ENCODE data around the gene TYRP1.
"Not testable (repeated sequence)": the region's sequence is repeated elsewhere in the genome, so short reads cannot be mapped to it uniquely, and the experiment has no call there.

Gene TYRP1, protein sequence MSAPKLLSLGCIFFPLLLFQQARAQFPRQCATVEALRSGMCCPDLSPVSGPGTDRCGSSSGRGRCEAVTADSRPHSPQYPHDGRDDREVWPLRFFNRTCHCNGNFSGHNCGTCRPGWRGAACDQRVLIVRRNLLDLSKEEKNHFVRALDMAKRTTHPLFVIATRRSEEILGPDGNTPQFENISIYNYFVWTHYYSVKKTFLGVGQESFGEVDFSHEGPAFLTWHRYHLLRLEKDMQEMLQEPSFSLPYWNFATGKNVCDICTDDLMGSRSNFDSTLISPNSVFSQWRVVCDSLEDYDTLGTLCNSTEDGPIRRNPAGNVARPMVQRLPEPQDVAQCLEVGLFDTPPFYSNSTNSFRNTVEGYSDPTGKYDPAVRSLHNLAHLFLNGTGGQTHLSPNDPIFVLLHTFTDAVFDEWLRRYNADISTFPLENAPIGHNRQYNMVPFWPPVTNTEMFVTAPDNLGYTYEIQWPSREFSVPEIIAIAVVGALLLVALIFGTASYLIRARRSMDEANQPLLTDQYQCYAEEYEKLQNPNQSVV

DNA sequence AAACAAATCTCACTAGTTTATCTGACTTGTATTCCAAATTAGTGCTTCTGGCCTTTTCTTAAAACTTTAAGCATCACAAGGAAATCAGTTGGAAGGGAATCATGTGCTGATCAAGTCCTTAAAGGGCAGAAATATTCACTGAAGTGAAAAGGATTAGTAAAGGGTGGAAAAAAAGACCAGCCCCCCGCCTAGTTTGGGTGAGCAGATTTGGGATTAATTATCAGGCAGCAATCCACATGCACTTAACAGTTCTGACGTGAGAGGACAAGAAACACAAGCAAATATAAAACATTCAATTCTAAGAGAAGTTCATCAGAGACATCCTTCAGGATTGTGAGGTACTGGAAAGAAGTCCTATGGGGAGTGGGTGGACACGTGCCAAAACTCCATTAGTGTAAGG lies at the start of gene TYRP1:
TSS of gene TYRP1 (plus strand) at position 245 of the 400 bp plus-strand sequence. CDS start 612 bp downstream, outside the sequence.
- DNase-seq (ENCODE audit: low read depth in 1 of 2, low spot score in 1 of 2): no peak

DNA sequence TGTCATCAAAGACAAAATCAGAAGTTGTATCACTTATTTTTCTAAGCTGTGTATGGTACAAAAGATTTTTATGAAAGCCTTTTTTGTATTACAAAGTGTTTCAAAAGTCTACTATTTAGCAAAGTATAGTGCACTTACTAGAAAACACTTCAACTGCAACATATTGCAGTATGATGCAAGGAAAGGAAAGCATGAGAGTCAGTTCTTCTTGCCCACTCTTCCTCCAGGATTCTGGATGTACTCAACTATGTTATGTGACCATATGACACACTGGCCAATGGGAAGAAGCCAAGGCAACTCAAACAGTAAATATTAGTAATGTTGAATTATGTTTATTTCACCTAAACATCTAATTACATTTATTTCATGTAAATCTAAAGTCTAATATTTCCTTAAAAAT lies 49.5 kb upstream of the TYRP1 start:
- DNase-seq (ENCODE audit: low read depth in 1 of 2, low spot score in 1 of 2): no peak

DNA sequence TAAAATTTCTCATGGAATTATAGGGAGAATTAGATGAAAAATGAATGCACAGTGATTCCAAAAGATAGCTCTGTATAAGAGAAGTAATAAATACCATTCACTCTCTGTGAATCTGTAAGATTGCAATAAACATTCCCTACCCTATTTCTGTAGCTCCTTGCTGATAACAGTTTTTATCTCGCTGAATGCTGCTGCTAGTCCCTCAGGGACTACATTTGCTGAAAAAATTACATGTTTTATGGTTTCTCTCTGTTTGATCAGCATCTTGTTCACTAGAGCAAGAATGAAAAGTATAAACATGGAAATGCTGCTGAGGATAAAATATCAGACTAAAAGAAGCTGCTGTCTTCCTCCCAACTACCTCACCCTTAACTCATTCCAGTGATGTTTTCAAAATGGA lies 44.3 kb upstream of the TYRP1 start:
- DNase-seq (ENCODE audit: low read depth in 1 of 2, low spot score in 1 of 2): no peak

DNA sequence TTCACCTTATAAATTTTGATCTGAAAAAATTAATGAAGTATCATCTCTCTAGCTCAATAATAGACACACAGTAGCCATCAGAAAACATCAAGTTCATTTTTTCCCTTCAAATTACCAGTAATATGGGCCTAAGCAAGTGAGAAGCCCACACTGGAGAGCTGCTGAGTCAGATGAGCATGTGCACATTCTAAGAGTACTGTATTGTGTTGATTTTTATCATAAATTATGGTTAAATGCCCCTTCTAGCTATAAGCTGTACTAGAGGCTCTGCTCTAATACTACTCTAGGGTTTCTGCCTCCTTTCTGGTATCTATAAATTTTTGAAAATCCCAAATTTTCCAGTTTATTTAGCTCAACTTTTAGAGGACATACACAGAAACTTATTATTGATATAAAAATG lies 42.1 kb upstream of the TYRP1 start:
- no peak for DNase-seq (ENCODE audit: low read depth in 1 of 2, low spot score in 1 of 2)

DNA sequence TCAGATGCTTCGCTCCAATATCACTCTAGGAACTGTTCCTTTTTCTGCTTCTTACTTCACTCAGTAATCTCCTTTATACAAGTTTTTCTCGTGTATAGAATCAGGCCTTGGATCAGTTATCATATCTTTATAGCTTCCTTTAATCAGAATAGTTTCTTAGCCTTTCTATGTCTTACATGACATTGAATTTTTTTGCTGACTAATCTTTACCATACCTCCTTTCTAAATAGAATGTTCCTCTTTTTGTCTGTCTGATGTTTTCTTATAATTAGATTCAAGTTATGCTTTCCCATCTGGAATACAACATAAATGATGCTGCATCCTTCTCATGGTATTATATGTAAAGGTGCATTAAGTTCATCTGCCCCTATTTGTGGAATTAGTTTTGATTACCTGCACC lies 40.2 kb upstream of the TYRP1 start:
- no peak for DNase-seq (ENCODE audit: low read depth in 1 of 2, low spot score in 1 of 2)

DNA sequence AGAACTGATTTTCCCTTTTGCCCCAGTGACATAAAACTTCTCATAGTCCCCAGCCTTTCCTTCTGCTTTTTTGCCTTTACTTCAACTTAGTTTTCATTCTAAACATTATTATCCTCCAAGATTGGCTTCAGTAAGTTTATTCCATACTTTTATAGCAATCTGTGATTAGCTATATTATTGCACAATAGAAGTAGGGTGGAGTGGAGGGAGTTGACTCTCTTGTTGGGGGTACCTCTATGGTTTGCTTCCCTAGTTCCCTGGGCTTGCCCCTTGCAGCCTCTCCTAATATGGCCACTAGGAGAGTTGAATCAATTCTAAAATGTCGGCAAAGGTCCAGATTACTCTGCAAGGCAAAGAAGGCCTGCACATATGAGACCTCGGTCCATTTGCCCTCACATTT lies 36.4 kb upstream of the TYRP1 start:
- no peak for DNase-seq (ENCODE audit: low read depth in 1 of 2, low spot score in 1 of 2)

DNA sequence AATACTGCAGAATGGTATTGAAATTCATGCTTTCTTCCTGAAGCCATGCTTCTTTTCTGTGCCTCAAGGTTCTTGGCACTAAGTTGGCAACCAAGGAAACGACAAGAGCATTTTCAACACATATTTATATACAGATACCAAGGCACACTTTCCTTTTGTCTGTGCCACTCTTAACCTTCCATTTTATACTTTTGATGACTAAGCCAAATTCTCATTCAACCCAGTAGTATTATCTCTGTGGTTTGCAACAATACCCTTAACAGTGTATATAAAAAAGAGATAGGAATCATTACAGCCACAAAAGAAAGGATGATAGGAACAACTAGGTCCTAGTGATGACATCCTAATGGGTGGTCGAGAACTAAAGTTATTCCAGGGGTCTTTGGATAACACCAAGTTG lies 36.0 kb upstream of the TYRP1 start:
- no peak for DNase-seq (ENCODE audit: low read depth in 1 of 2, low spot score in 1 of 2)

DNA sequence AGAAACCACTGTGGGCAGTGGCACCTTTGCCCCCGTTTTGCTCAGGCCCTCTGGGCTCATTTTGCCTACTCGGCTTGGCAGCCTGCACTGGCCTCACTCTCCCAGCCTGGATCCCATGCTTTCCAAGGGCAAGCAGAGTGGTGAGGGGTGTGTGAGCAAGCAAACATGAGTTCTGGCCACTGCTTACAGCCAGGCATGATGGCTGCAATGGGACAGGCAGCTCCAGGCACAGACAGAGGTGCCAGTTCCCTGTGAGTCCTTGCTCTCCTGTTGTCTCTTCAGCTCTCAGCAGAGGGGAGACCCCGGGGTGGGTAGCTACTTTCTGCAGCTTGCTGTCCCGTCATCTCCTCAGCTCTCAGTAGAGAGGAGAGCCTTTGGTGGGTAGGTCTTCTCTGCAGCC lies 35.2 kb upstream of the TYRP1 start:
- no peak for DNase-seq (ENCODE audit: low read depth in 1 of 2, low spot score in 1 of 2)

DNA sequence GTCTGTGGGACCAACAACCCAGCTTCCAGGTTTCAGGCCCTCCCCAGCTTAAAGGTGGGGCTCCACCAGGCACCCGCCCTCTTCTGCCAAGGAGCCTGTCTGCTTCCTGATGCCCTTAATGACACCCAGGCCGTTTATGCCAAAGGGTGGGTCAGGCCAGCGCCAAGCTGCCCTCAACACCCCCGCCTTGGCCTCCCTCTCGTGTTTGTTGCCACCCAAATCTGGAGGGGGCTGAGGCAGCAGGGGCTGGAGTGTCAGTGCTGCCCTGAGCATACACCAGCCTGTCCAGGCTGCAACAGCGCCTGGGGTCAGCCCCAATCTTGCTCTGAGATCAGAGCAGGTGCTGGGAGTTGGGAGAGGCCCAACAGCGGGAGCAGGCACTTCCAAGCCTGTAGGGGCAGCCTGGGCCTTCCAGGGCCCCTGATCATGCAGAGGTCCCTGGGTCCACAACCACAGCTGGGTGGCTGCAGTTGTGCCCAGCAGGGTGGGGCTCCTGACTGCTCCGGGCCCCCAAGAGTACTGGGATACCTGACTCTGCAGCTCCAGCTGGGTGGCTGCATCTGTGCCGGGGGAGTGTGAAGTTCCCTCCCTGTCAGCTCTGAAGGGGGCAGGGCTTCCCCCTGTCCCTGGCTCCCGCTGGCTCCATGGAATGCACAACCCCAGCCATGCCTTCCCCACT lies 34.5 kb upstream of the TYRP1 start:
- no peak for DNase-seq (ENCODE audit: low read depth in 1 of 2, low spot score in 1 of 2)

DNA sequence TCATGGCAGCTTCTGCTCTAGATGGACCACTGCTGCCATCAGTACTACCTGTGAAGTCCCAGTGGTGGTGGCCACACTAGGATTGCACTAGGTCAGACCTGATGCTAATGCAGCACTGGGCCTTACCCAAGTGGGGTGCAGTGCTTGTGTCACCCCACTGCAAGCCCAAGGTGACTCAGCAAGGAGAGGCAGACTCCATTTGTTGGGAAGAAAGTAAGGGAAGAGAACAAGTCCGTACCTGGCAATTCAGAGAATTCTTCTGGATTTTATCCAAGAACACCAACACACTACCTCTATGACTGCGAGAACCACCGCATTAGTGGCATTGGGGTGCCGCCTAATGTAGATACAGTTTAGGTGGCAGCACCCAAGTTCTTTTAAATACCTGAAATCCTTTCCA lies 34.0 kb upstream of the TYRP1 start:
- DNase-seq (ENCODE audit: low read depth in 1 of 2, low spot score in 1 of 2): no peak

DNA sequence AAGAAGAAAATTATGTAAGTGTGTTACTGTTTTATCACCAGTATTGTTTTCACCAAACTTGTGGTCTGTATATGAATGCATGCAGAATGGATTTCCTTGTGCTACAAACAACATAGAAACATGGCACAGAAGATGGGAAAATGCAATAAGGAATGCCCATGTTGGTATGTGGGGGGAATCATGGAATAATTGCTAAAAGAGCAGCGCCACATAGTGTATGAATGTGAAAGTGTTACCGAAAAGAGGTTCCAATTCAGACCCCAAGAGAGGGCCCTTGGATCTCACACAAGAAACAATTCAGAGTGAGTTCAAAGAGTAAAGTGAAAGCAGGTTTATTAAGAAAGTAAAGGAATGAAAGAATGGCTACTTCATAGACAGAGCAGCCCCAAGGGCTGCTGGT lies 26.4 kb upstream of the TYRP1 start:
- DNase-seq (ENCODE audit: low read depth in 1 of 2, low spot score in 1 of 2): no peak

DNA sequence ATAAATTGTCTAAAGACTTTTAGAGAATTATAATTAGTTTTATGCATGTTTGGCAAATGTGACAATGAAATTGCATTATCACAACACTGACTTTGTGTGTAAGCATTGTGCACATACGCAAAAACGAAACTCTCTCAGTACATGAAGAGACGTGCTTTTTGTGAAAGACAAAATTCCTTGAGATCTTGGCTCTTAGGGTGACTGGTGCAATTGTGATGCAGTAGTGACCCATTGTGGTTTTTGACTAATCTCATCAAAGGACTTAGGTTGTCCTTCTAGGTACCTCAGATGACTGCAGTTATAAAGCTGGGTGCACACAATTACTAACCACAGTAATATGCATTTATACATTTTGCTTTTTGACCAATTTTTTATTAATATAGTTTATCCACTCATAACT lies 25.3 kb upstream of the TYRP1 start:
- no peak for DNase-seq (ENCODE audit: low read depth in 1 of 2, low spot score in 1 of 2)

DNA sequence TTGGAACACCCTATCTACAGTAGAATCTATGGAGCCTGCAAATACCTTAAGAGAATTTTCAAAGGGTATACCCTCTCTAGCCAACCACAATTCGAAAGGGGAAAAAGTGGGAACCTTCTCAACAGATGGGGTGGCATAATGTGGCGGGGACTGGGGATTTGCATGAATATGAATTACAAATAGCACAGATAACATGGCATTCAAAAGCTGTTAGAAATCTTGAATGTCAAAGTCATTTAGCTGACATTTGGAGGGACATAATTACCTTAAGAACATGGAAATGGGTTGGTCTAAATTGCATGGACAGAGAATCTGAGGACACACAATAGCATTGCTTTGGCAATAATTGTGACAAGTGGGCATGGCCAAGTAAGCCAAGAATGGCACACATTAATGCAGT lies 23.2 kb upstream of the TYRP1 start:
- no peak for DNase-seq (ENCODE audit: low read depth in 1 of 2, low spot score in 1 of 2)

DNA sequence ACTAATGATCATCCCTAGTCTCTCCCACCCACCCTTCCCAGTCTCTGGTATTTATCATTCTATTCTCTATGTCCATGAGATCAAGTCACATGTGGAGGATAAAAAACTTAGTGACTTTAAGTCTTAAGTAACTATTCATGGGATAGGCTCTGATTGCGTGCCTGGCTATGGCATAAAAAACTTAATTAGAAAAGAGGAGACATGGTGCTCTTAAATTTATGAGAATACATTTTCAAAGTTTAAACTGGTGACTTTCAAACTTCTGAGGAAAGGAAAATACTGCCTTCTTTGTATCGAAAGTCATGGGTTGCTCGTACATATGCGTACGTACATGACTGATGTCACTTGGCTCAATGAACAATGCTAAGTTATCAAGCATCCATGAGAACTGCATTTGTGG lies 18.2 kb upstream of the TYRP1 start:
- no peak for DNase-seq (ENCODE audit: low read depth in 1 of 2, low spot score in 1 of 2)

DNA sequence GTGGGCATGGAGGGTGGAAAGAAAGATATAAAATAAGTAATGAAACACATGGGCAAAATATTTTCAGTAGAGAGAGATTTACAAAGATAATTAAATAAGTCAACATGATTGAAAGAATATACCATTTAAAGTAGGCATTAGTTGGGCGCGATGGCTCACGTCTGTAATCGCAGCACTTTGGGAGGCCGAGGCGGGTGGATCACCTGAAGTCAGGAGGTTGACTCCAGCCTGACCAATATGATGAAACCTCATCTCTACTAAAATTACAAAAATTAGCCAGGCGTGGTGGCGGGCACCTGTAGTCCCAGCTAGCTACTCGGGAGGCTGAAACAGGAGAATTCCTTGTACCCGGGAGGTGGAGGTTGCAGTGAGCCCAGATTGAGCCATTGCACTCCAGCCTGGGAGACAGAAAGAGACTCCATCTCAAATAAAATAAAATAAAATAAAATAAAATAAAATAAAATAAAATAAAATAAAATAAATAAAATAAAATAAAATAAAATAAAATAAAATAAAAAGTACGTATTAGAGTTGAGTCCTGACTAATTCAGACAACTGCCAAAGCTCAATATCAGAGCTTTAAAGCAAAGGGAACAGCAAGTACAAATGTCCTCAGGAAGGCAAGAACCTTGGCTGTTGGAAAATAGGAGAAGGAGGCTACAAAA lies 15.6 kb upstream of the TYRP1 start:
- not testable (repeated sequence) for DNase-seq (ENCODE audit: low read depth in 1 of 2, low spot score in 1 of 2)

DNA sequence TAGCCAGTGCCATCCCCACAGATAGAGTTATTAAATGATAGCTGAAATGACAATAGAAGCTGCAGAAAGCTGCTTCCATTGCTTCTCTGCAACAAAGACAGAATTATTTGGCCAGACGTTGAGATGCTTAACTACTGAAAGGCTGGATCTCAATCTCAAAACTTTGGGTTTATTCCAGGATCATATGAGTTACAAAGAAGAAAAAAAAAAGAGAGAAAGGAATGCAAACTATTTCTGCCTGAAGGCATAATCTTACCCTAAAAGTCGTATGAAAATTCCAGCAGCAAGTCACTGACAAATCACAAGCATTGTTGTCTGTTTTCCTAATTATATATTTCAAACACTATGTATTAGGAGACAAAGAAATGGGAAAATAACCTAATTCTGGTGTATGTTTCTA lies 12.8 kb upstream of the TYRP1 start:
- DNase-seq (ENCODE audit: low read depth in 1 of 2, low spot score in 1 of 2): no peak

DNA sequence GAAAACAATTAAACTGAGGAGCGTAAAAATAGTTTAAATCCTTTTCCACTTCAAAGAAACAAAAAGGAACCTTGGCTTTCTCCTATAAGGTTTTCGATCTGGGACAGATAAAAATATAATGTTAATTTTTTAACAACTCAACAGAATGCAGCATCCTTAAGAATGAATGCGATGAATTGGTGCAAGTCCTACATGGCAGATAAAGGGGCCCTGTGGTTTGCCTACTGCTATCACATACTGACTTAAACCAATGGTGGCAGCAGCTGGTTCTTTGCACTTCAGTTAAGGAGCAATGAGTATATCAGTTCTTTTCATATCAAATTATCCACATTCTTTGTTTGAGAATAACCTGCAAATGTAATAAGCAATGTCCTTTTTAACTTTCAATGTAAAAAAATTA lies 12.4 kb upstream of the TYRP1 start:
- DNase-seq (ENCODE audit: low read depth in 1 of 2, low spot score in 1 of 2): no peak

DNA sequence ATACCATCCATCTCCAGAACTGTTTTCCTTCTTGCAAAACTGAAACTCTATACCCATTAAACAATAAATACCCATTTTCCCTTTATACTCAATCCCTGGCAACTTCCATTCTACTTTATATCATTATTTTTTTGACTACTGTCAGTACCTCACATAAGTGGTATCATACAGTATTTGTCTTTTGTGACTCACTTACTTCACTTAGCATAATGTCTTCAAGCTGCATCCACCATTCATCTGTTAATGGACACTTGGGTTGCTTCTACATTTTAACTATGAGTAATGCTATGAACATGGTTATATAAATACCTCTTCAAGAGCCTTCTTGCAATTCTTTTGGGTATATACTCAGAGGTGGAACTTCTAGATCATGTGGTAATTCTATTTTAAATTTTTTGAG lies 11.6 kb upstream of the TYRP1 start:
- DNase-seq (ENCODE audit: low read depth in 1 of 2, low spot score in 1 of 2): no peak

DNA sequence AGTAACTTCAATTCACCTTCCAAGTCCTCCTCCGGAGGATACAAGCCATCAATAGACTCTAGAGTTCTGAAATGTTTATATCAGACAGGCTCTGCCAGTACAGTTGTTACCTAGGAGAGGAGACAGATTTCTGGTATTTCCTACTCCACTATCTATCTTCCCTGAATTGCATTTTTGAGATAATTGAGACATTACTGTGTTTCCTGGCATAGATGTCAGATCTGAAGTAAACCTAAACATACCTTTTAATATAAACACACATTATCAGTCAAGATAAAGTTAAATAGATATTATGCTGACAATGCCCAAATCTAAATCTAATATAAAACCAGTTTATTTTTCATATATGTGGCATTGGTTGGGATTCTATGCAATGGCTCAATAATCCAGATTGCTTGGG lies 8.2 kb upstream of the TYRP1 start:
- DNase-seq (ENCODE audit: low read depth in 1 of 2, low spot score in 1 of 2): no peak

DNA sequence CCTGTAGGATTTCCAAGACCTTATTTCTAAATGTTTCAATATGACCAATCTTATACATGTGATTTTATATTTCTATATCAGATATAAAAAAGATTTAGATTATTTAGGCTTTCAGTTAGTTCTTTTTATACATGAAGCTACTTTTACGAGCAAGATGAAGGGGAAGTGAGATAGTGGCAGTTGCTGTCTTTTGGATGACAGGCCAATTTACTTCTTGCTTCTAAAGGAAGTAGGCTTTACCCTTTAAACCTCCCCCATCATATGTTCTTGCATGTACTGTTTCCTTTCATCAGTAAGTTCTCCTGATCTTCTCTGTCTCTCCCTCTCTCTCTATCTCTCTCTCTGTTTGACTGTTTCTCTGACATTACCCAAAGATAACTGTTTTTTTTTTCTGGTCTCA lies 4.0 kb upstream of the TYRP1 start:
- DNase-seq (ENCODE audit: low read depth in 1 of 2, low spot score in 1 of 2): no peak

DNA sequence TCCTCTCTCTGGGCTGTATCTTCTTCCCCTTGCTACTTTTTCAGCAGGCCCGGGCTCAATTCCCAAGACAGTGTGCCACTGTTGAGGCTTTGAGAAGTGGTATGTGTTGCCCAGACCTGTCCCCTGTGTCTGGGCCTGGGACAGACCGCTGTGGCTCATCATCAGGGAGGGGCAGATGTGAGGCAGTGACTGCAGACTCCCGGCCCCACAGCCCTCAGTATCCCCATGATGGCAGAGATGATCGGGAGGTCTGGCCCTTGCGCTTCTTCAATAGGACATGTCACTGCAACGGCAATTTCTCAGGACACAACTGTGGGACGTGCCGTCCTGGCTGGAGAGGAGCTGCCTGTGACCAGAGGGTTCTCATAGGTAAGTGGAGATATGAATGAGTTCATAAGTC lies 828 bp downstream of the TYRP1 start:
- DNase-seq (ENCODE audit: low read depth in 1 of 2, low spot score in 1 of 2): no peak

DNA sequence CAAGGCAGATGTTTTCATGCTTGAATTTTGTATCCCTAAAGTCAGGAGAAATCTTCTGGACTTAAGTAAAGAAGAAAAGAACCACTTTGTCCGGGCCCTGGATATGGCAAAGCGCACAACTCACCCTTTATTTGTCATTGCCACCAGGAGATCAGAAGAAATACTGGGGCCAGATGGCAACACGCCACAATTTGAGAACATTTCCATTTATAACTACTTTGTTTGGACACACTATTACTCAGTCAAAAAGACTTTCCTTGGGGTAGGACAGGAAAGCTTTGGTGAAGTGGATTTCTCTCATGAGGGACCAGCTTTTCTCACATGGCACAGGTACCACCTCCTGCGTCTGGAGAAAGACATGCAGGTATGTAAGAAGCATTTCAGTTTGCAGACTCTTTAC lies 2.3 kb downstream of the TYRP1 start:
- no peak for DNase-seq (ENCODE audit: low read depth in 1 of 2, low spot score in 1 of 2)

Data from activated CD4-positive, alpha-beta T cell treated with anti-CD3 and anti-CD28 coated beads, Interleukin-2, amount 50 U/mL, for 24 hours (primary cell).